GM12878 (cell line): ENCODE measurements around the gene CTPS1. TPM values are rescaled to one million over a fixed set of nuclear protein-coding genes. Genes with fewer than 3 reads are reported as not detected.

Experiments
- ATAC-seq: fragments of 200-7000 bp; cut with Tn5 transposase; 3 replicates; pipeline ENCODE4 v1.9.1; 2020; ENCODE audit warnings: mild to moderate bottlenecking, moderate library complexity
- BruUV-seq: library from RNA; stranded (reverse); fragments of 400-500 nt; replicated peaks from 2 replicates; lab custom pipeline; 2021; lab: Mats Ljungman, UMichigan
- CTCF ChIA-PET: fragments of 300-600 bp; sonication (Branson Sonifier 250); formaldehyde crosslinking; extraction: SDS; loops from one replicate; lab custom pipeline; 2021; ENCODE audit warnings: inconsistent platforms; lab: Yijun Ruan, JAX
- POLR2A ChIA-PET: fragments of 350-600 bp; formaldehyde crosslinking; extraction: SDS; loops from one replicate; lab custom pipeline; 2021; ENCODE audit warnings: inconsistent platforms; lab: Charles Lee
- RAD21 ChIA-PET: fragments of 300-600 bp; sonication (Branson Sonifier 250); formaldehyde crosslinking; loops from one replicate; lab custom pipeline; 2023; ENCODE audit warnings: antibody characterized with exemption; ENCODE audit not compliant: unreplicated experiment; lab: Charles Lee
- SMC1A ChIA-PET: fragments of 300-600 bp; sonication (Branson Sonifier 250); formaldehyde crosslinking; loops from one replicate; lab custom pipeline; 2023; ENCODE audit not compliant: unreplicated experiment, uncharacterized antibody; lab: Charles Lee
- DNase-seq: peaks from one replicate; pipeline ENCODE4 v3.0.0-alpha.2; 2011; ENCODE audit warnings: low read depth, low spot score
- FAIRE-seq: peaks from 3 replicates; lab custom pipeline; 2011; peaks lifted over from hg19 to GRCh38; lab: Jason Lieb, UNC
- H2AFZ ChIP-seq: 2 replicates; pipeline ENCODE4 v1.6.0; 2011; ENCODE audit warnings: low read depth, low read length, control low read depth; ENCODE audit not compliant: control insufficient read depth
- H3K27ac ChIP-seq: 2 replicates; pipeline ENCODE4 v1.5.1; 2011; ENCODE audit warnings: control low read depth; ENCODE audit not compliant: control insufficient read depth, insufficient read depth
- H3K27me3 ChIP-seq, 2 experiments: replicated peaks in 1 of 2; 2 replicates each; pipeline versions ENCODE4 v1.6.0 to v1.6.1; 2011; ENCODE audit warnings: low read length in 1 of 2; ENCODE audit not compliant: control insufficient read depth in 2 of 2, insufficient read depth in 2 of 2
- H3K36me3 ChIP-seq, 2 experiments: 2 replicates each; pipeline ENCODE4 v1.5.1; 2011; ENCODE audit warnings: low read length in 1 of 2; ENCODE audit not compliant: control insufficient read depth in 2 of 2, insufficient read depth in 2 of 2
- H3K4me1 ChIP-seq: 2 replicates; pipeline ENCODE4 v1.6.1; 2011; ENCODE audit warnings: mild to moderate bottlenecking, low read length, moderate library complexity, mixed read lengths; ENCODE audit not compliant: control insufficient read depth, insufficient read depth
- H3K4me2 ChIP-seq: 2 replicates; pipeline ENCODE4 v1.6.0; 2011; ENCODE audit warnings: control low read depth; ENCODE audit not compliant: control insufficient read depth, insufficient read depth
- H3K4me3 ChIP-seq: fragments of 200-600 bp; sonication (generic); 2 replicates; pipeline ENCODE4 v1.5.1; 2016
- H3K79me2 ChIP-seq: 2 replicates; pipeline ENCODE4 v1.6.0; 2011; ENCODE audit warnings: low read length; ENCODE audit not compliant: control insufficient read depth, insufficient read depth
- H3K9ac ChIP-seq: 2 replicates; pipeline ENCODE4 v1.8.0; 2011; ENCODE audit warnings: low read length, control low read depth, mixed read lengths; ENCODE audit not compliant: control insufficient read depth, insufficient read depth
- H3K9me3 ChIP-seq: replicated peaks from 3 replicates; pipeline ENCODE4 v1.5.1; 2011; ENCODE audit warnings: mild to moderate bottlenecking, low read length; ENCODE audit not compliant: control insufficient read depth, insufficient read depth
- H4K20me1 ChIP-seq: 2 replicates; pipeline ENCODE4 v1.6.0; 2011; ENCODE audit not compliant: control insufficient read depth, insufficient read depth
- ASH2L ChIP-seq: fragments of 300-600, 200-600 bp; sonication (generic); IDR thresholded peaks from 2 replicates; pipeline ENCODE4 v1.6.1; 2017; ENCODE audit warnings: low read depth, mild to moderate bottlenecking, borderline replicate concordance
- BHLHE40 ChIP-seq, 2 experiments: fragments of 450-650 bp in 1 of 2; IDR thresholded peaks; 2 replicates each; pipeline ENCODE4 v1.6.1; 2011 to 2017; ENCODE audit warnings: low read depth in 2 of 2, borderline replicate concordance in 1 of 2, improper control_type of control experiment in 1 of 2, low read length in 1 of 2, mild to moderate bottlenecking in 1 of 2
- BRCA1 ChIP-seq: IDR thresholded peaks from 2 replicates; pipeline ENCODE4 v1.6.1; 2011; ENCODE audit warnings: low read depth, low read length, improper control_type of control experiment
- CEBPB ChIP-seq, 2 experiments: fragments of 150-350 bp in 1 of 2; IDR thresholded peaks; 2 replicates each; pipeline ENCODE4 v1.6.1; 2012 to 2014; ENCODE audit warnings: low read depth in 2 of 2, low read length in 2 of 2, borderline replicate concordance in 1 of 2, inconsistent platforms in 1 of 2
- CEBPZ ChIP-seq: fragments of 150-350 bp; IDR thresholded peaks from 2 replicates; pipeline ENCODE4 v1.6.1; 2016; ENCODE audit warnings: low read depth, low read length
- CHD1 ChIP-seq: IDR thresholded peaks from 2 replicates; pipeline ENCODE4 v1.6.1; 2012; ENCODE audit warnings: low read depth, low read length, improper control_type of control experiment
- DPF2 ChIP-seq: fragments of 450-650 bp; IDR thresholded peaks from 2 replicates; pipeline ENCODE4 v1.6.1; 2017; ENCODE audit warnings: mild to moderate bottlenecking
- ESRRA ChIP-seq: IDR thresholded peaks from 2 replicates; pipeline ENCODE4 v1.6.1; 2012; ENCODE audit warnings: mild to moderate bottlenecking, low read length, improper control_type of control experiment
- EZH2 ChIP-seq: IDR thresholded peaks from 2 replicates; pipeline ENCODE4 v1.6.1; 2012; ENCODE audit warnings: low read depth, mild to moderate bottlenecking, control low read depth, inconsistent platforms, low read length, borderline replicate concordance; ENCODE audit not compliant: control insufficient read depth
- HDAC6 ChIP-seq: fragments of 200-600 bp; sonication (generic); IDR thresholded peaks from one replicate; pipeline ENCODE4 v1.8.0; 2017; ENCODE audit warnings: antibody characterized with exemption; ENCODE audit not compliant: unreplicated experiment
- MLLT1 ChIP-seq: fragments of 450-650 bp; IDR thresholded peaks from 2 replicates; pipeline ENCODE4 v1.6.1; 2016; ENCODE audit warnings: mild to moderate bottlenecking
- NR2C2 ChIP-seq: IDR thresholded peaks from 2 replicates; pipeline ENCODE4 v1.6.1; 2011; ENCODE audit warnings: borderline replicate concordance, low read depth; ENCODE audit not compliant: control insufficient read depth, insufficient read length
- RAD21 ChIP-seq: IDR thresholded peaks from 2 replicates; pipeline ENCODE4 v1.6.1; 2011; ENCODE audit warnings: mild to moderate bottlenecking, low read depth, low read length, moderate library complexity; ENCODE audit not compliant: insufficient read depth
- SIX5 ChIP-seq: IDR thresholded peaks from 2 replicates; pipeline ENCODE4 v1.6.1; 2011; ENCODE audit warnings: mild to moderate bottlenecking, low read depth, low read length, moderate library complexity; ENCODE audit not compliant: severe bottlenecking
- SRF ChIP-seq, 2 experiments: IDR thresholded peaks; 2 replicates each; pipeline ENCODE4 v1.6.1; 2011; ENCODE audit warnings: low read depth in 2 of 2, low read length in 2 of 2, mild to moderate bottlenecking in 1 of 2, moderate library complexity in 1 of 2
- YBX1 ChIP-seq: fragments of 450-650 bp; IDR thresholded peaks from 2 replicates; pipeline ENCODE4 v1.6.1; 2016; ENCODE audit warnings: antibody characterized with exemption
- ZNF217 ChIP-seq: fragments of 450-650 bp; IDR thresholded peaks from 2 replicates; pipeline ENCODE4 v1.6.1; 2017; ENCODE audit warnings: antibody characterized with exemption, mild to moderate bottlenecking
- ZNF274 ChIP-seq: IDR thresholded peaks from one replicate; pipeline ENCODE4 v1.8.0; 2011; ENCODE audit not compliant: insufficient read length, insufficient read depth
- WGBS: methylation state at CpG from one replicate; pipeline ENCODE4 v1.1.6; 2016; ENCODE audit warnings: low lambda C conversion rate; ENCODE audit not compliant: insufficient replicate concordance, insufficient coverage; ENCODE audit errors: missing lambda C conversion rate; 5-methylcytosine and 5-hydroxymethylcytosine counted together
- in situ Hi-C: fragments of 300-500 bp; cut with MboI; formaldehyde crosslinking; loops from 9 replicates; pipeline ENCODE4 v1.14.3; 2018; ENCODE audit warnings: mixed read lengths
- intact Hi-C: fragments of 100-400 bp; cut with micrococcal nuclease; formaldehyde crosslinking; loops from one replicate; pipeline ENCODE4 v1.14.2; 2022; ENCODE audit not compliant: unreplicated experiment
- polyA plus RNA-seq, 11 experiments: library from polyadenylated mRNA; depleted of rRNA in 4 of 11; unstranded in 6 of 11; stranded (reverse) in 5 of 11; fragments of >200 nt; fragmentation: Nextera tagmentation in 4 of 11; fragmentation: Illumina TruSeq in 1 of 11; extraction: Ambion mirVana in 4 of 11; extraction: Trizol in 1 of 11; gene quantifications; 1 replicate in 1 of 11; 2 replicates in 10 of 11; pipeline versions ENCODE4 v1.2.1 to v1.2.3, GENCODE V29; 2011 to 2016; ENCODE audit warnings: inconsistent platforms in 2 of 11, missing spikeins in 2 of 11, low read depth in 1 of 11
- total RNA-seq, 4 experiments: library from RNA; depleted of rRNA in 3 of 4; stranded (reverse); fragments of >200 nt in 3 of 4; fragmentation: Illumina TruSeq in 1 of 4; extraction: Trizol in 1 of 4; gene quantifications; 2 replicates each; pipeline versions ENCODE4 v1.2.1 to v1.2.3, GENCODE V29; 2013 to 2021

The CTPS1 gene
- total and polyA plus RNA-seq, 10 of the 15 experiments (the other 5 are each of a cell fraction or from before 2014, with no cell fraction given), result 27.5 to 106 (median 62.8) TPM

GRCh38 chr1:40969445-40969844, 10.1 kb upstream of the CTPS1 start:
- H4K20me1 ChIP-seq, result no peaks in the 10 kb centered on the region
- no peaks in the 10 kb centered on the region for H3K36me3 ChIP-seq
- ChIA-PET SMC1A (no interaction called here), CTCF (no interaction called here), POLR2A (interaction anchor here (0.7 kb wide), 2 partner anchors 9 to 246 kb away, joined by 3 read pairs; no protein-coding TSS in a partner anchor), RAD21 (no interaction called here)
- ATAC-seq (no peak), DNase-seq (no peak), FAIRE-seq (no peak)
- H3K27me3 ChIP-seq, result no peaks in the 10 kb centered on the region
- no peaks in the 10 kb centered on the region for H3K9me3 ChIP-seq
- in situ Hi-C loops (no loop called here), intact Hi-C loops (no loop called here)
- H3K4me3 ChIP-seq, result no peak overlapping the region
- no peaks in the 10 kb centered on the region for H3K4me1 ChIP-seq
- BruUV-seq, result no TSS peak
- no peak for TF ChIP-seq CEBPZ
- TF ChIP-seq EZH2, result no peak
- TF ChIP-seq DPF2, result no peak
- TF ChIP-seq SRF (IDR thresholded peaks at IDR 0.05; ENCODE audit: low read depth in 2 of 2, low read length in 2 of 2), result no peak
- TF ChIP-seq ZNF274, result no peak
- TF ChIP-seq CHD1, result no peak
- TF ChIP-seq YBX1, result no peak
- TF ChIP-seq RAD21, result no peak
- no peak for TF ChIP-seq ESRRA
- TF ChIP-seq ASH2L, result no peak
- no peak for TF ChIP-seq NR2C2
- TF ChIP-seq MLLT1, result no peak
- no peak for TF ChIP-seq ZNF217
- TF ChIP-seq BRCA1, result no peak
- no peak for TF ChIP-seq BHLHE40 (IDR thresholded peaks at IDR 0.05; ENCODE audit: borderline replicate concordance in 1 of 2, low read depth in 2 of 2, low read length in 1 of 2)
- no peak for TF ChIP-seq SIX5
- no peak for TF ChIP-seq CEBPB (IDR thresholded peaks at IDR 0.05; ENCODE audit: borderline replicate concordance in 1 of 2, low read depth in 2 of 2, low read length in 2 of 2)
- no peak for TF ChIP-seq HDAC6
- H3K4me2 ChIP-seq, result no peak overlapping the region
- H3K9ac ChIP-seq, result no peak overlapping the region
- H2AFZ ChIP-seq, result no peak overlapping the region
- H3K79me2 ChIP-seq, result no peaks in the 10 kb centered on the region
- WGBS, result 79% methylated on average over 6 of the region's 6 CpGs
- no peak overlapping the region for H3K27ac ChIP-seq
